Thyroid gland (tissue), 4 donors: ENCODE results near the gene TMEM9B. TPM values are rescaled to one million over a fixed set of nuclear protein-coding genes. Genes with fewer than 3 reads are reported as not detected.

ENCODE experiments used
- DNase-seq, 2 donors: peaks; one replicate each; pipeline ENCODE4 v3.0.0-alpha.2; 2019
- H3K27ac ChIP-seq, 3 donors: fragments of 200-600 bp; sonication (generic); 1 replicate in 2 of 3; 2 replicates in 1 of 3; pipeline ENCODE4 v1.5.1; 2016 to 2019; ENCODE audit warnings: mild to moderate bottlenecking in 1 of 3, moderate library complexity in 1 of 3
- H3K27me3 ChIP-seq: fragments of 200-600 bp; sonication (generic); one replicate; pipeline ENCODE4 v1.5.1; 2019
- H3K36me3 ChIP-seq, 2 donors: fragments of 200-600 bp; sonication (generic); one replicate each; pipeline ENCODE4 v1.5.1; 2016 to 2019
- H3K4me1 ChIP-seq, 2 donors: fragments of 200-600 bp; sonication (generic); one replicate each; pipeline ENCODE4 v1.5.1; 2017 to 2019
- H3K4me3 ChIP-seq, 3 donors: fragments of 200-600 bp; sonication (generic); replicated peaks in 1 of 3; 1 replicate in 2 of 3; 2 replicates in 1 of 3; pipeline ENCODE4 v1.5.1; 2016; ENCODE audit warnings: mild to moderate bottlenecking in 1 of 3
- H3K9me3 ChIP-seq: fragments of 200-600 bp; sonication (generic); one replicate; pipeline ENCODE4 v1.5.1; 2017
- POLR2A ChIP-seq, 2 donors: fragments of 450-650 bp; IDR thresholded peaks; one replicate each; pipeline ENCODE4 v1.6.1; 2017; ENCODE audit warnings: antibody characterized with exemption in 2 of 2, mild to moderate bottlenecking in 2 of 2, moderate library complexity in 1 of 2
- WGBS, 2 donors: methylation state at CpG; one replicate each; pipeline ENCODE4 v1.1.5; 2017; 5-methylcytosine and 5-hydroxymethylcytosine counted together
- intact Hi-C: fragments of 100-400 bp; cut with DNase I; formaldehyde crosslinking; loops from one replicate; pipeline ENCODE4 v1.15.1; 2023
- total RNA-seq, 4 donors: library from RNA; depleted of rRNA; stranded (reverse); fragments of >200 nt; gene quantifications; one replicate each; pipeline ENCODE4 v1.2.3, GENCODE V29; 2016
- TF ChIP-seq, protein P1 (sequence below), 6 experiments: fragments of 200-600 bp in 3 of 6; fragments of 450-650 bp in 3 of 6; sonication (generic) in 3 of 6; IDR thresholded peaks; one replicate each; pipeline ENCODE4 v1.5.1; 2016 to 2019; ENCODE audit warnings: antibody characterized with exemption in 6 of 6, mild to moderate bottlenecking in 2 of 6, inconsistent platforms in 1 of 6, moderate library complexity in 1 of 6

Gene TMEM9B
- total RNA-seq, 4 donors from 2014 or later: 73.3 to 158 (median 114) TPM

- Histone ChIP-seq H3K27me3 (no peaks in the 10 kb centered on the region), H3K9me3 (no peaks in the 10 kb centered on the region), H3K36me3 (no peaks in the 10 kb centered on the region), H3K4me1 (peaks cover 15 to 16% of the 10 kb centered on the region in 2 donors), H3K4me3 (no peak overlapping the region), H3K27ac (no peak overlapping the region)
- intact Hi-C loops: no loop called here
- TF ChIP-seq POLR2A (IDR thresholded peaks at IDR 0.05): no peak
- TF ChIP-seq, protein P1, sequence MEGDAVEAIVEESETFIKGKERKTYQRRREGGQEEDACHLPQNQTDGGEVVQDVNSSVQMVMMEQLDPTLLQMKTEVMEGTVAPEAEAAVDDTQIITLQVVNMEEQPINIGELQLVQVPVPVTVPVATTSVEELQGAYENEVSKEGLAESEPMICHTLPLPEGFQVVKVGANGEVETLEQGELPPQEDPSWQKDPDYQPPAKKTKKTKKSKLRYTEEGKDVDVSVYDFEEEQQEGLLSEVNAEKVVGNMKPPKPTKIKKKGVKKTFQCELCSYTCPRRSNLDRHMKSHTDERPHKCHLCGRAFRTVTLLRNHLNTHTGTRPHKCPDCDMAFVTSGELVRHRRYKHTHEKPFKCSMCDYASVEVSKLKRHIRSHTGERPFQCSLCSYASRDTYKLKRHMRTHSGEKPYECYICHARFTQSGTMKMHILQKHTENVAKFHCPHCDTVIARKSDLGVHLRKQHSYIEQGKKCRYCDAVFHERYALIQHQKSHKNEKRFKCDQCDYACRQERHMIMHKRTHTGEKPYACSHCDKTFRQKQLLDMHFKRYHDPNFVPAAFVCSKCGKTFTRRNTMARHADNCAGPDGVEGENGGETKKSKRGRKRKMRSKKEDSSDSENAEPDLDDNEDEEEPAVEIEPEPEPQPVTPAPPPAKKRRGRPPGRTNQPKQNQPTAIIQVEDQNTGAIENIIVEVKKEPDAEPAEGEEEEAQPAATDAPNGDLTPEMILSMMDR (IDR thresholded peaks at IDR 0.05): no peak
- no peak for DNase-seq
- WGBS, 2 donors: 81 to 82% methylated on average over 6 of the region's 6 CpGs
Measured at GRCh38 chr11:9001736-9002135, 37.5 kb upstream of the TMEM9B start.

GRCh38 chr11:8998017-8998416 lies 33.8 kb upstream of the TMEM9B start:
- intact Hi-C loops: no loop called here
- Histone ChIP-seq H3K4me1 (peaks cover 2% of the 10 kb centered on the region in 2 donors), H3K27ac (no peak overlapping the region), H3K9me3 (no peaks in the 10 kb centered on the region), H3K4me3 (no peak overlapping the region), H3K27me3 (no peaks in the 10 kb centered on the region), H3K36me3 (no peaks in the 10 kb centered on the region)
- WGBS, 2 donors: 86 to 93% methylated on average over 2 of the region's 2 CpGs
- TF ChIP-seq, protein P1 (IDR thresholded peaks at IDR 0.05): no peak
- TF ChIP-seq POLR2A (IDR thresholded peaks at IDR 0.05): no peak
- DNase-seq: no peak

DNA sequence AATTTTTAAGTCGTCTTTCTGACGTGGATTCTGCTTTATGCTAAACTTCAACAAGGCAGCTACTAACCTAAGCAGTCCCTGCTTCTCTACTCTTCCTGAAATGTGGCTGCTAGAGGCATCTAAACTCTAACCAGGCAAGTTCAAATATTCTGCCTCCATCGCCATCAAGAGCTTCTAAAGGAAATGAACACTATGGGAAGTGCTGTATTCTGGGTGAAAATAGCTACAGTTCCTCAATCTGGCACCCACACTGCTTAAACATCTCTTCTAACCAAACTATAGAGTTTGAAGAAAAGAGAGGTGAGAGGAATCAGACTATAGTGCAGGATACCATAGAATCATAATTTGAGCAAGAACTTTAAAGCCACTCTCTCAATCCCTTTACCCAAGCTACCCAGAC lies 33.2 kb upstream of the TMEM9B start:
- WGBS, 2 donors: 82 to 91% methylated on average over 3 of the region's 3 CpGs
- H3K27me3 ChIP-seq: no peaks in the 10 kb centered on the region
- H3K4me1 ChIP-seq: no peaks in the 10 kb centered on the region
- TF ChIP-seq POLR2A (IDR thresholded peaks at IDR 0.05): no peak
- TF ChIP-seq, protein P1 (IDR thresholded peaks at IDR 0.05): no peak
- H3K36me3 ChIP-seq: no peaks in the 10 kb centered on the region
- H3K9me3 ChIP-seq: no peaks in the 10 kb centered on the region
- intact Hi-C loops: no loop called here
- no peak overlapping the region for H3K4me3 ChIP-seq
- DNase-seq: no peak
- no peak overlapping the region for H3K27ac ChIP-seq

DNA sequence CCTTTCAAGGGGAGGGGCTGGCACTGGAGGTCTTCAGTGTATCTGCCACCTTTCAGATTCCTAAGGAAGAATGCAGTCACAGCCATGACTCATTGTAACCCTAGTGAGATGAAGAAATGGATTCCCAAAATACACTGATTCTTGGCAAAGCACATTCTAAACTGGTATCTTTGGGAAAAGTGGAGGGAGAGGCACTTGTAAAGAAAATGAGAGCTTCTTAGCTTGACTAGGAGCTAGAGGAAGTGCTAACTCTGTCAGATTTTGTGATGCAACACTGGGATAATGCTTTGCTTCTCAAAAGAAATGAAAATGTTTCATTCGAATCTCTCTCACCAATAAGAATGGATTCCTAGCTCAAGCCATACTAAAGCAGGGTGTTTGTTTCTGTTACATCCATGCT lies 25.2 kb upstream of the TMEM9B start:
- intact Hi-C loops: no loop called here
- no peak overlapping the region for H3K27ac ChIP-seq
- no peak for TF ChIP-seq POLR2A (IDR thresholded peaks at IDR 0.05)
- H3K36me3 ChIP-seq: no peaks in the 10 kb centered on the region
- DNase-seq: no peak
- no peaks in the 10 kb centered on the region for H3K27me3 ChIP-seq
- H3K9me3 ChIP-seq: no peaks in the 10 kb centered on the region
- 84 to 87% methylated on average over 1 of the region's 1 CpG for whole genome bisulfite sequencing, 2 donors
- H3K4me3 ChIP-seq: no peak overlapping the region
- no peaks in the 10 kb centered on the region for H3K4me1 ChIP-seq

DNA sequence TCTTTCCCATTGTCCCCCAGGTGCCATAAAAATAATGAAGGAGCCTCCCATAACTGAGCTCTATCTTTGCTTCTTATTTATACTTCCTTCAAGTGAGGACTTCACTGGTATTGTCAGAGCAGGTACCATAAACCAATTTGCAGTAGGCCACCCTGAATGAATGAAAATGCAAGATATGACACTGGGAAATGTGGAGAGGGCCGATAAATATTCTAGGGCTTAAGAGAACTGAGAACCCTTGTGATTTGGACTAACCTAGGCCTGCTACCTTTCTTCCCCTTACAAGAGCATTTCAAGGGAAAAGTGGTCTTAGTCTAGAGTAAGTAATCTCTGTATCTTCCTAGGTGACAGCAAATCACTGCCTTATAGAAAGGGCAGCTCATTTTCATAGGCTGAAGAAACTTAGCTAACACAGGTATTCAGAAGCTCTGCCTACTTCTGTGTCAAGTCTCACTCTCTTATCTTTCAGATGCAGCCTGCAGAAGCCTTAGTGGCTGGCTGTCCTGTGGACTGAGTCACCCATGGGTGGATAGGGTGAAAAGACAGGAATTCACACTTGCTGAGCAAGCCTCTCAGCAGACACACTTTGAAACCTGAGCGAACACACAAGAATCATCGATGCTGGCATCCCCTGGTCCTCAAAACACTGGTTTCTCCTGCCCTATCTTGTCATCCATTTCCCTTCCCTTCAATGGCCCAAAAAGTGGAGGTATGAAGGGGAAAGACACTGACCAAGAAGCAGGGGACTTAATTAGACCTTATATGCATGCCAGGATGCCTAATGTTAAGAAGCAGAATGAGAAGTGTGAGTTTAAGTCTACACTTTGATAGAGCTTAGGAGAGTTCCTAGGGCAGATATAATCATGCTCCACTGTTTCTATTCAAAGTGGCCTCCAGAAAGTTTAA lies 24.3 kb upstream of the TMEM9B start:
- H3K27me3 ChIP-seq: no peaks in the 10 kb centered on the region
- TF ChIP-seq, protein P1 (IDR thresholded peaks at IDR 0.05): no peak
- intact Hi-C loops: no loop called here
- no peak overlapping the region for H3K4me3 ChIP-seq
- no peak for DNase-seq
- H3K4me1 ChIP-seq: no peaks in the 10 kb centered on the region
- 60 to 72% methylated on average over 3 of the region's 3 CpGs for WGBS, 2 donors
- no peak overlapping the region for H3K27ac ChIP-seq
- no peaks in the 10 kb centered on the region for H3K9me3 ChIP-seq
- H3K36me3 ChIP-seq: no peaks in the 10 kb centered on the region
